Smooth muscle cell (in vitro differentiated cells): ENCODE data around the gene TNRC18. TPM values are rescaled to one million over a fixed set of nuclear protein-coding genes. Genes with fewer than 3 reads are reported as not detected.

ENCODE experiments used
- DNase-seq: peaks from one replicate; lab custom pipeline; 2025; ENCODE audit not compliant: unreplicated experiment; lab: John Stamatoyannopoulos, UW
- H2AFZ ChIP-seq: fragments of 200-600 bp; sonication (generic); 2 replicates; pipeline ENCODE4 v1.6.0; 2016; ENCODE audit warnings: antibody characterized with exemption, low read depth, mild to moderate bottlenecking
- H3F3A ChIP-seq: fragments of 200-600 bp; sonication (generic); 2 replicates; pipeline ENCODE4 v1.6.0; 2017; ENCODE audit warnings: antibody characterized with exemption, low read depth
- H3K27ac ChIP-seq: fragments of 200-600 bp; sonication (generic); 2 replicates; pipeline ENCODE4 v1.5.1; 2016; ENCODE audit warnings: low read depth, mild to moderate bottlenecking
- H3K27me3 ChIP-seq: fragments of 200-600 bp; sonication (generic); 2 replicates; pipeline ENCODE4 v1.6.1; 2016; ENCODE audit warnings: low read depth, mild to moderate bottlenecking
- H3K36me3 ChIP-seq: fragments of 200-600 bp; sonication (generic); 2 replicates; pipeline ENCODE4 v1.5.1; 2016; ENCODE audit warnings: low read depth
- H3K4me1 ChIP-seq: fragments of 200-600 bp; sonication (generic); 2 replicates; pipeline ENCODE4 v1.5.1; 2016; ENCODE audit warnings: low read depth
- H3K4me2 ChIP-seq: fragments of 200-600 bp; sonication (generic); 2 replicates; pipeline ENCODE4 v1.6.0; 2016; ENCODE audit warnings: mild to moderate bottlenecking
- H3K4me3 ChIP-seq: fragments of 200-600 bp; sonication (generic); 2 replicates; pipeline ENCODE4 v1.5.1; 2016; ENCODE audit warnings: mild to moderate bottlenecking
- H3K79me2 ChIP-seq: fragments of 200-600 bp; sonication (generic); 2 replicates; pipeline ENCODE4 v1.6.0; 2016; ENCODE audit warnings: low read depth, mild to moderate bottlenecking
- H3K9ac ChIP-seq: fragments of 200-600 bp; sonication (generic); 2 replicates; pipeline ENCODE4 v1.6.0; 2016; ENCODE audit warnings: low read depth
- H3K9me3 ChIP-seq: fragments of 200-600 bp; sonication (generic); replicated peaks from 2 replicates; pipeline ENCODE4 v1.5.1; 2016; ENCODE audit warnings: low read depth
- H4K20me1 ChIP-seq: fragments of 200-600 bp; sonication (generic); 2 replicates; pipeline ENCODE4 v1.6.0; 2016; ENCODE audit warnings: low read depth
- WGBS: methylation state at CpG from one replicate; pipeline ENCODE4 v1.1.7; 2016; ENCODE audit warnings: low lambda C conversion rate; 5-methylcytosine and 5-hydroxymethylcytosine counted together
- polyA plus RNA-seq: library from polyadenylated mRNA; unstranded; fragments of >200 nt; fragmentation: Nextera tagmentation; extraction: Ambion mirVana; gene quantifications from 2 replicates; pipeline ENCODE4 v1.2.1, GENCODE V29; 2016
- total RNA-seq: library from RNA; depleted of rRNA; stranded (reverse); fragments of >200 nt; gene quantifications from 2 replicates; pipeline ENCODE4 v1.2.3, GENCODE V29; 2014
- TF ChIP-seq, protein P1 (sequence below): fragments of 200-600 bp; sonication (generic); IDR thresholded peaks from 2 replicates; pipeline ENCODE4 v1.5.1; 2017; ENCODE audit warnings: borderline replicate concordance, mild to moderate bottlenecking, antibody characterized with exemption; ENCODE audit not compliant: insufficient read depth, poor library complexity, severe bottlenecking

Gene TNRC18
- total and polyA plus RNA-seq, 2 experiments from 2014 or later, result 6.4 to 40.3 TPM

DNA sequence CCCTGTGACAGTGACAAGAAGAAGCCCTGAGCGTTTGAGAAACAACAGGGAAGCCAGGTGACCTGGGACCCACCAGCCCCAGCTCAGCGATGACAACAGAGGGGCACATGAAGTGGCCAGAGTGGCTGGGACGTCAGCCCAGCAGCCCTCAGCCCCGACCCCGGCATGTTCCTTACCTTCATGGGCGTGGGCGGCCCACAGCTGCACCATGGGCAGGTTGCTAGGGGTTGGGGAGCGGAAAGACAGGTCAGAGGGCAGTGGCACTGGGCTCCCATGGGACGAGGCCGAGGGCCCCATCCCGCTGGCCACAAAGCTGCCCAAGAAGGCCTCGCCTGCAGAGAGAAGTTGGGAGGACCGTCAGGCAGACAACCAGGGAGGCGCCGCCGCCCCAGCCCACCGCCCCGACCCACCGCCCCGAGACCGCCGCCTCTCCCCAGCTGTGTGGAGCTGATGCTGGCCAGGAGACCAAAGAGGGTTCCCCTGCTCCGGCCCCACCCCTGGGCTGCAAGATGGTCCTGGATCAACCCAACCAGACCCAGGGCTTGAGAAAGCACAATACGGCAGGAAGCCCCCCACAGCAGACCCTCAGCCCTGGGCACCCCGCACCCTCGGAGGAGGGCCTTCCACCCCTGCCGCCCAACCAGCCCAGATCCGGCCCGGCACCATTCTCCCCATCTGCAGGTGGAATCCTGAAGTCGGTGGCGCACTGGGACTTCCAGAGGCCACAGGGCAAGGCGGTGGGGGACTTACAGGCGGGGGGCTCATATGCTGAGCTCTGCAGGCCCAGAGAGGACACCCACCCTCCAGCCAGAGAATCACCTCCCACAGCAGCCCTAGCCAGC is 29.1 kb downstream of the TNRC18 start:
- Histone ChIP-seq H3K36me3 (no peaks in the 10 kb centered on the region), H3K27me3 (no peaks in the 10 kb centered on the region), H3K4me2 (no peak overlapping the region), H3K27ac (no peak overlapping the region), H4K20me1 (peaks cover 97% of the 10 kb centered on the region), H3F3A (no peaks in the 10 kb centered on the region), H3K9me3 (no peaks in the 10 kb centered on the region), H3K9ac (no peak overlapping the region), H3K79me2 (peaks cover 63% of the 10 kb centered on the region), H2AFZ (no peak overlapping the region), H3K4me1 (no peaks in the 10 kb centered on the region), H3K4me3 (no peak overlapping the region)
- WGBS, result 97% methylated on average over 17 of the region's 33 CpGs
- no peak for DNase-seq
- TF ChIP-seq, protein P1, sequence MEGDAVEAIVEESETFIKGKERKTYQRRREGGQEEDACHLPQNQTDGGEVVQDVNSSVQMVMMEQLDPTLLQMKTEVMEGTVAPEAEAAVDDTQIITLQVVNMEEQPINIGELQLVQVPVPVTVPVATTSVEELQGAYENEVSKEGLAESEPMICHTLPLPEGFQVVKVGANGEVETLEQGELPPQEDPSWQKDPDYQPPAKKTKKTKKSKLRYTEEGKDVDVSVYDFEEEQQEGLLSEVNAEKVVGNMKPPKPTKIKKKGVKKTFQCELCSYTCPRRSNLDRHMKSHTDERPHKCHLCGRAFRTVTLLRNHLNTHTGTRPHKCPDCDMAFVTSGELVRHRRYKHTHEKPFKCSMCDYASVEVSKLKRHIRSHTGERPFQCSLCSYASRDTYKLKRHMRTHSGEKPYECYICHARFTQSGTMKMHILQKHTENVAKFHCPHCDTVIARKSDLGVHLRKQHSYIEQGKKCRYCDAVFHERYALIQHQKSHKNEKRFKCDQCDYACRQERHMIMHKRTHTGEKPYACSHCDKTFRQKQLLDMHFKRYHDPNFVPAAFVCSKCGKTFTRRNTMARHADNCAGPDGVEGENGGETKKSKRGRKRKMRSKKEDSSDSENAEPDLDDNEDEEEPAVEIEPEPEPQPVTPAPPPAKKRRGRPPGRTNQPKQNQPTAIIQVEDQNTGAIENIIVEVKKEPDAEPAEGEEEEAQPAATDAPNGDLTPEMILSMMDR, result no peak

DNA sequence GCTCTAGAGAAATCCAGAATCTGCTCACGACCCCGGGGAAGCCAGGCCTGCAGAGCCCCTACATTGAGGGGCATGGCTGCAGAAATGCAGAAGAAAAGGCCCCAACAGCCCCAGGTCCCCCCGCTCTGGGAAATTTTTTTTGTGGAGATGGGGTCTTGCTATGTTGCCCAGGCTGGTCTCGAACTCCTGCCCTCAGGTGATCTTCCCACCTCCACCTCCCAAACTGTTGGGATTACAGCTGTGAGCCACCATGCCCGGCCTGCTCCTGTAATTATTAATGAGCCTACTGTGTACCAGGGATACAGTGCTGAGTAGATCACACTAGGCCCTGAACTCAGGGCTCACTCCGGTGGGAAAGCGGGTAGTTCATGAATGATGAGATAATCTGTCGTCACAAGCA is 29.9 kb downstream of the TNRC18 start:
- H3K36me3 ChIP-seq, result no peaks in the 10 kb centered on the region
- WGBS, result 93% methylated on average over 8 of the region's 8 CpGs
- no peaks in the 10 kb centered on the region for H3K9me3 ChIP-seq
- TF ChIP-seq, protein P1, result no peak
- no peak overlapping the region for H3K27ac ChIP-seq
- H3K79me2 ChIP-seq, result peaks cover 57% of the 10 kb centered on the region
- peaks cover 91% of the 10 kb centered on the region for H4K20me1 ChIP-seq
- DNase-seq, result no peak
- H2AFZ ChIP-seq, result no peak overlapping the region
- H3K4me3 ChIP-seq, result no peak overlapping the region
- H3K4me2 ChIP-seq, result no peak overlapping the region
- H3K9ac ChIP-seq, result no peak overlapping the region
- H3F3A ChIP-seq, result no peaks in the 10 kb centered on the region
- no peaks in the 10 kb centered on the region for H3K27me3 ChIP-seq
- H3K4me1 ChIP-seq, result no peaks in the 10 kb centered on the region

DNA sequence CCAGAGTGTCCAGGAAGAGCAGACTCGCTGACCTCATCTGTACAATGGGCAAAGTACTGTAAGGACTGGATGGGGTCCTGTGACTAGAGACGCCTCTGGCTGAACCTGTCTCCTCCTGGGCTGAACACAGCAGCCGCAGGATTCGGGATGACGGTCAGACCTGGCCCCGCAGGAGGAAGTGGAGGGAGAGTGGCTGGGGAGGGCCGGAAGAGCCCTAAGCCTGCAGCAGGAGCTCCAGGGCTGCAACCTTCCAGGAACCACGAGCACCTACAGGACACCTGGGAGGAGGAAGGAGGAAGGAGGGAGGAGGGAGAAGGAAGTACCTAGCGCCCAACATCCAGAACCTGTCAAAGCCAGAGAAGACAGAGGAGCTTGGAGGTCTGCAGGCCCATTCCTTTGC is 30.3 kb downstream of the TNRC18 start:
- Histone ChIP-seq H4K20me1 (peaks cover 87% of the 10 kb centered on the region), H3F3A (no peaks in the 10 kb centered on the region), H3K4me3 (no peak overlapping the region), H3K79me2 (peaks cover 53% of the 10 kb centered on the region), H3K27me3 (no peaks in the 10 kb centered on the region), H3K9ac (no peak overlapping the region), H3K27ac (no peak overlapping the region), H3K4me2 (no peak overlapping the region), H3K4me1 (no peaks in the 10 kb centered on the region), H2AFZ (no peak overlapping the region), H3K36me3 (no peaks in the 10 kb centered on the region), H3K9me3 (no peaks in the 10 kb centered on the region)
- TF ChIP-seq, protein P1, result no peak
- no peak for DNase-seq
- 95% methylated on average over 9 of the region's 9 CpGs for WGBS

DNA sequence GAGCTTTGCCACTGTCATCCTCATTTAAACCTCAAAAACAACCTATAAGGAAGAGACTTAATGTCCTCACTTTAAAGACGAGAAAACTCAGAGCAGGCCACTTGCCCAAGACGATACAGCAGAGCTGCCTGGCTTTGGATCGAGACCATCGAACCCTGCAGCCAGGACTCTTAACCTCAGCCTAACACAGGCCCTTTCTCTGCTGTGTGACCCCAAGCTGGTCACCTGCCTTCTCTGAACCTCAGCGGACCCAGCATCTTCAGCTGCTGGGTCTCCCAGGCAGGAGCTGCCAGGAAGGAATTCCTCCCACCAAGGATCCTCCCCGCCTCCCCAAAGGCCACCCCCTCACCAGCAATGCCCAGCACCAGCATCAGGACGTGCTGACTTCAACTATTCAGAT is 32.7 kb downstream of the TNRC18 start:
- Histone ChIP-seq H3K9ac (no peak overlapping the region), H3K4me3 (no peak overlapping the region), H3K4me1 (no peaks in the 10 kb centered on the region), H2AFZ (no peak overlapping the region), H3K36me3 (no peaks in the 10 kb centered on the region), H3F3A (no peaks in the 10 kb centered on the region), H4K20me1 (peaks cover 87% of the 10 kb centered on the region), H3K27me3 (no peaks in the 10 kb centered on the region), H3K79me2 (peaks cover 52% of the 10 kb centered on the region), H3K4me2 (no peak overlapping the region), H3K9me3 (no peaks in the 10 kb centered on the region), H3K27ac (no peak overlapping the region)
- WGBS, result 95% methylated on average over 7 of the region's 7 CpGs
- DNase-seq, result no peak
- TF ChIP-seq, protein P1, result no peak
